ENCODE results near the gene PEX10. TPM values are rescaled to one million over a fixed set of nuclear protein-coding genes. Genes with fewer than 3 reads are reported as not detected.

PEX10 gene
- total and polyA plus RNA-seq, 10 of the 15 experiments (the other 5 are each of a cell fraction or from before 2014, with no cell fraction given), result 0.24 to 24.9 (median 16.8) TPM; not detected in 1

- TF ChIP-seq ASH2L (IDR thresholded peaks at IDR 0.05; ENCODE audit: borderline replicate concordance, low read depth) (no peak), ZNF274 (IDR thresholded peaks at IDR 0.05; ENCODE audit: insufficient read depth, insufficient read length) (no peak), NRF1 (conservative IDR thresholded peaks at IDR 0.05; ENCODE audit: low read depth, low read length) (0 out of 2 replicates have a peak, but pooled peaks have one; percentile 16), ZBTB40 (IDR thresholded peaks at IDR 0.05; ENCODE audit: borderline replicate concordance) (no peak), USF2 (IDR thresholded peaks at IDR 0.05; ENCODE audit: borderline replicate concordance, low read depth, low read length) (no peak), BACH1 (IDR thresholded peaks at IDR 0.05; ENCODE audit: borderline replicate concordance) (no peak), TCF7 (IDR thresholded peaks at IDR 0.05; ENCODE audit: borderline replicate concordance) (no peak), FOXK2 (IDR thresholded peaks at IDR 0.05) (no peak), POLR2A (IDR thresholded peaks at IDR 0.05; ENCODE audit: low read depth, low read length) (peak; percentile 87), ZBTB4 (CRISPR knock-in tag; IDR thresholded peaks at IDR 0.05) (no peak), MEF2B (IDR thresholded peaks at IDR 0.05; ENCODE audit: partially characterized antibody, poor library complexity, severe bottlenecking) (no peak), ZNF207 (IDR thresholded peaks at IDR 0.05; ENCODE audit: borderline replicate concordance) (peak; percentile 98; the same call in 1 of the 2 replicates), ATF3 (IDR thresholded peaks at IDR 0.05; ENCODE audit: borderline replicate concordance, extremely low read depth, low read depth, low read length) (peak; percentile 76; the same call in 1 of the 2 replicates), NKRF (conservative IDR thresholded peaks at IDR 0.05) (peak; percentile 95), SRF (IDR thresholded peaks at IDR 0.05; ENCODE audit: low read depth in 2 of 2, low read length in 2 of 2) (peak; percentile 72 to 90), FOXM1 (IDR thresholded peaks at IDR 0.05; ENCODE audit: low read depth, low read length) (no peak), BRCA1 (IDR thresholded peaks at IDR 0.05; ENCODE audit: low read depth, low read length) (no peak), IKZF2 (IDR thresholded peaks at IDR 0.05) (no peak), SPI1 (IDR thresholded peaks at IDR 0.05; ENCODE audit: borderline replicate concordance, insufficient read depth, low read depth, low read length) (peak; percentile 23; the same call in 1 of the 2 replicates), TARDBP (IDR thresholded peaks at IDR 0.05; ENCODE audit: borderline replicate concordance) (0 out of 2 replicates have a peak, but pooled peaks have one; percentile 31)
These were observed at the start of gene PEX10 (continued) for GRCh38 chr1:2412395-2412772.
